H9 (cell line): Measurements from ENCODE around the gene H2AZ2. TPM values are rescaled to one million over a fixed set of nuclear protein-coding genes. Genes with fewer than 3 reads are reported as not detected.

Experiments used
- DNase-seq: peaks from one replicate; pipeline ENCODE4 v3.0.0-alpha.2; 2017
- H2AFZ ChIP-seq: one replicate; pipeline ENCODE4 v1.6.1; 2013; ENCODE audit warnings: mild to moderate bottlenecking, low read length, control low read depth, moderate library complexity
- H2AK5ac ChIP-seq: 2 replicates; pipeline ENCODE4 v1.6.1; 2013; ENCODE audit warnings: low read length, control low read depth, mixed read lengths; ENCODE audit not compliant: insufficient read length
- H2BK120ac ChIP-seq: one replicate; pipeline ENCODE4 v1.6.1; 2013; ENCODE audit warnings: low read depth, mild to moderate bottlenecking, low read length, control low read depth, inconsistent platforms; ENCODE audit not compliant: poor library complexity, severe bottlenecking
- H2BK12ac ChIP-seq: 2 replicates; pipeline ENCODE4 v1.6.1; 2013; ENCODE audit warnings: low read length, control low read depth, mixed read lengths, low read depth; ENCODE audit not compliant: insufficient read length
- H2BK15ac ChIP-seq: 2 replicates; pipeline ENCODE4 v1.6.1; 2013; ENCODE audit warnings: low read depth, low read length, control low read depth
- H2BK20ac ChIP-seq: one replicate; pipeline ENCODE4 v1.6.1; 2013; ENCODE audit warnings: low read depth, mild to moderate bottlenecking, low read length, control low read depth, inconsistent platforms; ENCODE audit not compliant: poor library complexity, severe bottlenecking
- H2BK5ac ChIP-seq: 2 replicates; pipeline ENCODE4 v1.6.1; 2013; ENCODE audit warnings: low read length, control low read depth, mixed read lengths; ENCODE audit not compliant: insufficient read length
- H3K14ac ChIP-seq: 2 replicates; pipeline ENCODE4 v1.6.1; 2013; ENCODE audit warnings: low read length, control low read depth; ENCODE audit not compliant: insufficient read depth
- H3K18ac ChIP-seq: 2 replicates; pipeline ENCODE4 v1.6.1; 2013; ENCODE audit warnings: low read depth, mild to moderate bottlenecking, mixed read lengths, low read length, control low read depth; ENCODE audit not compliant: insufficient read length
- H3K23ac ChIP-seq: 2 replicates; pipeline ENCODE4 v1.6.1; 2013; ENCODE audit warnings: low read length, control low read depth, mixed read lengths, low read depth; ENCODE audit not compliant: insufficient read length
- H3K23me2 ChIP-seq: 2 replicates; pipeline ENCODE4 v1.6.1; 2013; ENCODE audit warnings: low read depth, mild to moderate bottlenecking, mixed read lengths, low read length, control low read depth; ENCODE audit not compliant: insufficient read length, poor library complexity, severe bottlenecking
- H3K27ac ChIP-seq: 2 replicates; pipeline ENCODE4 v1.5.1; 2013; ENCODE audit warnings: low read length, control low read depth, mixed read lengths, low read depth; ENCODE audit not compliant: insufficient read length
- H3K27me3 ChIP-seq: 2 replicates; pipeline ENCODE4 v1.6.1; 2013; ENCODE audit warnings: low read length, control low read depth, inconsistent platforms; ENCODE audit not compliant: insufficient read depth
- H3K4ac ChIP-seq: 2 replicates; pipeline ENCODE4 v1.6.1; 2013; ENCODE audit warnings: low read depth, mild to moderate bottlenecking, control low read depth, inconsistent platforms, low read length, moderate library complexity
- H3K4me1 ChIP-seq: 2 replicates; pipeline ENCODE4 v1.6.1; 2013; ENCODE audit warnings: low read length, control low read depth, inconsistent platforms; ENCODE audit not compliant: insufficient read depth
- H3K4me2 ChIP-seq: 2 replicates; pipeline ENCODE4 v1.6.1; 2013; ENCODE audit warnings: low read length, control low read depth, mixed read lengths; ENCODE audit not compliant: insufficient read length, insufficient read depth
- H3K56ac ChIP-seq: 2 replicates; pipeline ENCODE4 v1.6.1; 2013; ENCODE audit warnings: low read depth, mild to moderate bottlenecking, mixed read lengths, low read length, control low read depth; ENCODE audit not compliant: insufficient read length
- H3K79me1 ChIP-seq: 2 replicates; pipeline ENCODE4 v1.6.1; 2013; ENCODE audit warnings: low read depth, mild to moderate bottlenecking, moderate library complexity, low read length, control low read depth, inconsistent platforms; ENCODE audit not compliant: insufficient read depth, poor library complexity, severe bottlenecking
- H3K79me2 ChIP-seq: 2 replicates; pipeline ENCODE4 v1.6.1; 2013; ENCODE audit warnings: low read length, control low read depth, inconsistent platforms; ENCODE audit not compliant: insufficient read depth
- H3K9ac ChIP-seq: 2 replicates; pipeline ENCODE4 v1.6.1; 2013; ENCODE audit warnings: low read length, control low read depth, mixed read lengths; ENCODE audit not compliant: insufficient read length; ENCODE audit errors: extremely low read depth
- H3K9me3 ChIP-seq: one replicate; pipeline ENCODE4 v1.6.1; 2013; ENCODE audit warnings: low read depth, low read length, inconsistent platforms; ENCODE audit not compliant: control insufficient read depth
- H3T11ph ChIP-seq: one replicate; pipeline ENCODE4 v1.6.1; 2013; ENCODE audit warnings: mild to moderate bottlenecking, low read length, control low read depth, inconsistent platforms
- H4K20me1 ChIP-seq: one replicate; pipeline ENCODE4 v1.6.1; 2013; ENCODE audit not compliant: control insufficient read depth, insufficient read length, insufficient read depth
- H4K5ac ChIP-seq: 2 replicates; pipeline ENCODE4 v1.6.1; 2013; ENCODE audit warnings: low read depth, mild to moderate bottlenecking, mixed read lengths, low read length, control low read depth; ENCODE audit not compliant: insufficient read length
- H4K8ac ChIP-seq: replicated peaks from 2 replicates; pipeline ENCODE4 v1.6.1; 2013; ENCODE audit warnings: low read length, control low read depth, mixed read lengths, low read depth; ENCODE audit not compliant: insufficient read length
- H4K91ac ChIP-seq: 2 replicates; pipeline ENCODE4 v1.6.1; 2013; ENCODE audit warnings: low read depth, mild to moderate bottlenecking, moderate library complexity, mixed read lengths, low read length, control low read depth; ENCODE audit not compliant: insufficient read length
- H3K27ac Mint-ChIP-seq, 3 experiments: 2 replicates in 2 of 3; 3 replicates in 1 of 3; pipeline ENCODE4 v1.8.0; 2020 to 2021; ENCODE audit warnings: mixed read lengths in 3 of 3, mild to moderate bottlenecking in 1 of 3, moderate library complexity in 1 of 3
- H3K27me3 Mint-ChIP-seq: 2 replicates; pipeline ENCODE4 v1.8.0; 2021; ENCODE audit warnings: low read depth, mild to moderate bottlenecking, moderate library complexity, mixed read lengths
- H3K36me3 Mint-ChIP-seq, 3 experiments: 2 replicates in 2 of 3; 3 replicates in 1 of 3; pipeline ENCODE4 v1.8.0; 2020 to 2021; ENCODE audit warnings: low read depth in 3 of 3, mixed read lengths in 3 of 3; ENCODE audit not compliant: insufficient read depth in 1 of 3
- H3K4me1 Mint-ChIP-seq, 2 experiments: 2 replicates each; pipeline ENCODE4 v1.8.0; 2020; ENCODE audit warnings: mixed read lengths in 2 of 2
- H3K4me3 Mint-ChIP-seq, 2 experiments: 2 replicates in 1 of 2; 3 replicates in 1 of 2; pipeline ENCODE4 v1.8.0; 2020 to 2021; ENCODE audit warnings: mild to moderate bottlenecking in 2 of 2, mixed read lengths in 2 of 2, moderate library complexity in 1 of 2
- H3K9me3 Mint-ChIP-seq, 2 experiments: 2 replicates in 1 of 2; 3 replicates in 1 of 2; pipeline ENCODE4 v1.8.0; 2020; ENCODE audit warnings: mild to moderate bottlenecking in 2 of 2, mixed read lengths in 2 of 2, moderate library complexity in 1 of 2
- WGBS: extraction: QIAGEN DNeasy Blood & Tissue Kit; methylation state at CpG from one replicate; pipeline ENCODE4 v1.1.7; 2013; ENCODE audit warnings: missing lambda C conversion rate, low lambda C conversion rate, mixed read lengths; ENCODE audit not compliant: insufficient read length; ENCODE audit errors: extremely low coverage; 5-methylcytosine and 5-hydroxymethylcytosine counted together
- total RNA-seq: library from RNA; stranded (reverse); gene quantifications from 2 replicates; pipeline ENCODE4 v1.2.1, GENCODE V29; 2021
- TF ChIP-seq, protein P1 (sequence below): fragments of 200-600 bp; sonication (generic); conservative IDR thresholded peaks from 3 replicates; pipeline ENCODE4 v1.8.0; 2021; ENCODE audit warnings: antibody characterized with exemption, mild to moderate bottlenecking

The H2AZ2 gene
- total RNA-seq, 1 experiment from 2014 or later, result 208 TPM

DNA sequence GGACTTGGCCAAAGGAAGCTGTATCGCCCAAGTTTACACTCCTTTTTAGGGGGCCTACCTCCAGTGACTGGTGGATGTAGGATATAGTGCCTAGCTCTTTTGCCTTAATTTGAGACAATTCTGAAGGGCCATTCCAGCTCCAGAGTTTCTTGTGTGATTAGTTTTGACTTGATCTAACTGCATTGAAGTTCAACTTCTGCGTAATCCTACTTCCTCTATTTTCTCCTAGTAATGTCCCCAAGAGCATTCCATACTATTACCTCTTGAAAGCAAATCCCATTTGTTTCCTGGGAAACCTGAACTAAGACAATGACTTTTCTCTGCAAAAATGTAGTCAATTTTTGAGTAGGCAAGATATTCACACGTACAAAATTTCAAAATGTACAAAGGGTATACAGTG lies 4.7 kb upstream of the H2AZ2 start:
- no peaks in the 10 kb centered on the region for H3K9me3 ChIP-seq
- H4K91ac ChIP-seq, result no peak overlapping the region
- H2AFZ ChIP-seq, result no peak overlapping the region
- no peaks in the 10 kb centered on the region for H3K4me1 ChIP-seq
- Mint-ChIP-seq H3K4me1 (peaks cover 3 to 6% of the 10 kb centered on the region in 2 experiments), H3K4me3 (no peak overlapping the region), H3K27ac (no peak overlapping the region), H3K9me3 (no peaks in the 10 kb centered on the region), H3K27me3 (no peaks in the 10 kb centered on the region), H3K36me3 (peaks cover 0 to 3% (median 0%) of the 10 kb centered on the region in 3 experiments; a peak in 1 of 7 replicates)
- H3K27ac ChIP-seq, result no peak overlapping the region
- H3K23ac ChIP-seq, result no peak overlapping the region
- no peak overlapping the region for H2BK20ac ChIP-seq
- H4K20me1 ChIP-seq, result no peaks in the 10 kb centered on the region
- H4K8ac ChIP-seq, result no peak overlapping the region
- no peak overlapping the region for H3K18ac ChIP-seq
- no peak overlapping the region for H3K4ac ChIP-seq
- WGBS, result no CpG with 5 or more reads among the region's 3 CpGs
- no peaks in the 10 kb centered on the region for H3K27me3 ChIP-seq
- no peaks in the 10 kb centered on the region for H3K23me2 ChIP-seq
- no peak overlapping the region for H3K14ac ChIP-seq
- no peak overlapping the region for H2BK5ac ChIP-seq
- DNase-seq, result no peak
- TF ChIP-seq, protein P1, sequence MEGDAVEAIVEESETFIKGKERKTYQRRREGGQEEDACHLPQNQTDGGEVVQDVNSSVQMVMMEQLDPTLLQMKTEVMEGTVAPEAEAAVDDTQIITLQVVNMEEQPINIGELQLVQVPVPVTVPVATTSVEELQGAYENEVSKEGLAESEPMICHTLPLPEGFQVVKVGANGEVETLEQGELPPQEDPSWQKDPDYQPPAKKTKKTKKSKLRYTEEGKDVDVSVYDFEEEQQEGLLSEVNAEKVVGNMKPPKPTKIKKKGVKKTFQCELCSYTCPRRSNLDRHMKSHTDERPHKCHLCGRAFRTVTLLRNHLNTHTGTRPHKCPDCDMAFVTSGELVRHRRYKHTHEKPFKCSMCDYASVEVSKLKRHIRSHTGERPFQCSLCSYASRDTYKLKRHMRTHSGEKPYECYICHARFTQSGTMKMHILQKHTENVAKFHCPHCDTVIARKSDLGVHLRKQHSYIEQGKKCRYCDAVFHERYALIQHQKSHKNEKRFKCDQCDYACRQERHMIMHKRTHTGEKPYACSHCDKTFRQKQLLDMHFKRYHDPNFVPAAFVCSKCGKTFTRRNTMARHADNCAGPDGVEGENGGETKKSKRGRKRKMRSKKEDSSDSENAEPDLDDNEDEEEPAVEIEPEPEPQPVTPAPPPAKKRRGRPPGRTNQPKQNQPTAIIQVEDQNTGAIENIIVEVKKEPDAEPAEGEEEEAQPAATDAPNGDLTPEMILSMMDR, result no peak
- H3K9ac ChIP-seq, result no peak overlapping the region
- H3T11ph ChIP-seq, result no peak overlapping the region
- H2BK15ac ChIP-seq, result no peak overlapping the region
- no peak overlapping the region for H2BK12ac ChIP-seq
- no peak overlapping the region for H2AK5ac ChIP-seq
- H3K4me2 ChIP-seq, result no peak overlapping the region
- H3K79me1 ChIP-seq, result no peaks in the 10 kb centered on the region
- H2BK120ac ChIP-seq, result no peak overlapping the region
- no peak overlapping the region for H4K5ac ChIP-seq
- H3K79me2 ChIP-seq, result no peaks in the 10 kb centered on the region
- H3K56ac ChIP-seq, result no peak overlapping the region
